ENCODE data around the gene CALML6.

CALML6 gene

GRCh38 chr1:1937061-1937460 lies 22.0 kb downstream of the CALML6 start:
- H3K4me3 ChIP-seq (ENCODE audit: control insufficient read depth, low read depth, low read length) = no peak overlapping the region
- TF ChIP-seq, protein P1, sequence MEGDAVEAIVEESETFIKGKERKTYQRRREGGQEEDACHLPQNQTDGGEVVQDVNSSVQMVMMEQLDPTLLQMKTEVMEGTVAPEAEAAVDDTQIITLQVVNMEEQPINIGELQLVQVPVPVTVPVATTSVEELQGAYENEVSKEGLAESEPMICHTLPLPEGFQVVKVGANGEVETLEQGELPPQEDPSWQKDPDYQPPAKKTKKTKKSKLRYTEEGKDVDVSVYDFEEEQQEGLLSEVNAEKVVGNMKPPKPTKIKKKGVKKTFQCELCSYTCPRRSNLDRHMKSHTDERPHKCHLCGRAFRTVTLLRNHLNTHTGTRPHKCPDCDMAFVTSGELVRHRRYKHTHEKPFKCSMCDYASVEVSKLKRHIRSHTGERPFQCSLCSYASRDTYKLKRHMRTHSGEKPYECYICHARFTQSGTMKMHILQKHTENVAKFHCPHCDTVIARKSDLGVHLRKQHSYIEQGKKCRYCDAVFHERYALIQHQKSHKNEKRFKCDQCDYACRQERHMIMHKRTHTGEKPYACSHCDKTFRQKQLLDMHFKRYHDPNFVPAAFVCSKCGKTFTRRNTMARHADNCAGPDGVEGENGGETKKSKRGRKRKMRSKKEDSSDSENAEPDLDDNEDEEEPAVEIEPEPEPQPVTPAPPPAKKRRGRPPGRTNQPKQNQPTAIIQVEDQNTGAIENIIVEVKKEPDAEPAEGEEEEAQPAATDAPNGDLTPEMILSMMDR (conservative IDR thresholded peaks at IDR 0.05; ENCODE audit: control insufficient read depth, insufficient read depth, low read depth, low read length) = no peak
- DNase-seq (ENCODE audit: low read depth) = no peak

DNA sequence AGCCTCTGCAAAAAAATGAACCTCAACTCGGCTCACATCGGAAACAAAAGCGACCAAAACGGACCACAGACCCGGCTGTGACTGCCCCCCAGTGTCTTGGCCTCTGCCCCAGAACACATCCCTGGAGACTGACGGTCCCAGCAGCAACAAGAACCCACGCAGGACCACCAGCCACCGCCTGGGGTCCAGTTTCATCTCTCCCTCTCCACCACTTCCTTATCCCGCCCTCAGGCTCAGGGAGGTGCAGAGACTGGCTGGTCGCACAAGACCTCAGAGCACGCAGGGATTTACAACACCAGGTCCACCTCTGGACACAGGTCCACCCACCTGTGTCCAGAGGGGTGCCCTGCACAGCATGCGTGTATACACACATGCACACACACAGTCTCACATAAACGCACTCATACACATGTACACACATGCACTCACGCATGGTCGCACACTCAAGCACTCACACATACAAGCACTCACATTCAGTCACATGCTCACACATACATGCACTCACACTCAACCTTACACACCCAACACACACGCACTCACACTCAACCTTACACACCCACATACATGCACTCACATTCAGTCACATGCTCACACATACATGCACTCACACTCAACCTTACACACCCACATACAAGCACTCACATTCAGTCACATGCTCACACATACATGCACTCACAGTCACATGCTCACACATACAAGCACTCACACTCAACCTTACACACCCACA lies 22.7 kb downstream of the CALML6 start:
- DNase-seq (ENCODE audit: low read depth) = no peak
- H3K4me3 ChIP-seq (ENCODE audit: control insufficient read depth, low read depth, low read length) = no peak overlapping the region
- TF ChIP-seq, protein P1 (conservative IDR thresholded peaks at IDR 0.05; ENCODE audit: control insufficient read depth, insufficient read depth, low read depth, low read length) = no peak

DNA sequence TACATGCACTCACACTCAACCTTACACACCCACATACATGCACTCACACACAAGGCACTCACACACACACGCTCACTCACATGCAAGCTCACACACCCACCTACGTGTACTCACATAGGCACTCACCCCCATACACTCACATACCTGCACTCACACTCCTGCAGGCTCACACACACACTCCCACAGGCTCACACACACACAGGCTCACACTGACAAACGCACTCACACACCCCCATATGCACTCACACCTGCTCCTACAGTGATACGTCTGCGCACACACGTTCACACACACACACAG lies 23.2 kb downstream of the CALML6 start:
- no peak for DNase-seq (ENCODE audit: low read depth)

GRCh38 chr1:1938613-1939295 lies 23.7 kb downstream of the CALML6 start:
- TF ChIP-seq, protein P1 (conservative IDR thresholded peaks at IDR 0.05; ENCODE audit: control insufficient read depth, insufficient read depth, low read depth, low read length) = no peak
- DNase-seq (ENCODE audit: low read depth) = no peak
- no peak overlapping the region for H3K4me3 ChIP-seq (ENCODE audit: control insufficient read depth, low read depth, low read length)

More for the DNA sequence above, 23.2 kb downstream of the CALML6 start:
- no peak overlapping the region for H3K4me3 ChIP-seq (ENCODE audit: control insufficient read depth, low read depth, low read length)
- TF ChIP-seq, protein P1 (conservative IDR thresholded peaks at IDR 0.05; ENCODE audit: control insufficient read depth, insufficient read depth, low read depth, low read length) = no peak

GRCh38 chr1:1939296-1940122 lies 24.4 kb downstream of the CALML6 start:
- TF ChIP-seq, protein P1 (conservative IDR thresholded peaks at IDR 0.05; ENCODE audit: control insufficient read depth, insufficient read depth, low read depth, low read length) = no peak
- no peak overlapping the region for H3K4me3 ChIP-seq (ENCODE audit: control insufficient read depth, low read depth, low read length)
- no peak for DNase-seq (ENCODE audit: low read depth)

GRCh38 chr1:1940123-1940425 lies 25.0 kb downstream of the CALML6 start:
- DNase-seq (ENCODE audit: low read depth) = no peak
- H3K4me3 ChIP-seq (ENCODE audit: control insufficient read depth, low read depth, low read length) = no peak overlapping the region
- TF ChIP-seq, protein P1 (conservative IDR thresholded peaks at IDR 0.05; ENCODE audit: control insufficient read depth, insufficient read depth, low read depth, low read length) = no peak
